A549 (cell line): ENCODE results near the gene GHDC. TPM values are rescaled to one million over a fixed set of nuclear protein-coding genes. Genes with fewer than 3 reads are reported as not detected.
A peak's percentile ranks its signal among the peaks of the same experiment; 100 is the strongest.

ENCODE experiments used
- ATAC-seq, 2 experiments: fragments of 200-7000 bp in 1 of 2; fragments of >200 bp in 1 of 2; cut with Nextera tagmentation in 1 of 2; cut with Tn5 transposase in 1 of 2; 3 replicates each; pipeline versions ENCODE4 v1.8.0 to v1.9.1; 2018 to 2020; ENCODE audit warnings: mild to moderate bottlenecking in 1 of 2, moderate library complexity in 1 of 2
- CTCF ChIA-PET: fragments of 300-600 bp; sonication (Branson Sonifier 250); formaldehyde crosslinking; extraction: SDS; loops from one replicate; lab custom pipeline; 2021; ENCODE audit warnings: antibody characterized with exemption, inconsistent platforms; lab: Yijun Ruan, JAX
- POLR2A ChIA-PET: fragments of 350-600 bp; formaldehyde crosslinking; extraction: SDS; loops from one replicate; lab custom pipeline; 2021; ENCODE audit warnings: antibody characterized with exemption, inconsistent platforms; lab: Yijun Ruan, JAX
- DNase-seq, 2 experiments: peaks; one replicate each; pipeline versions ENCODE4 v3.0.0 to v3.0.0-alpha.2; 2011 to 2016; ENCODE audit warnings: low read depth in 1 of 2, low spot score in 1 of 2
- FAIRE-seq: peaks from 2 replicates; lab custom pipeline; 2011; peaks lifted over from hg19 to GRCh38; lab: Jason Lieb, UNC
- H3K27ac ChIP-seq, 2 experiments: fragments of >200 bp; sonication (Bioruptor Twin); formaldehyde crosslinking; 3 replicates each; pipeline ENCODE4 v1.5.1; 2016 to 2017
- H3K4me1 ChIP-seq: fragments of >200 bp; sonication (Bioruptor Twin); formaldehyde crosslinking; 3 replicates; pipeline ENCODE4 v1.6.1; 2016
- H3K4me2 ChIP-seq: fragments of >200 bp; sonication (Bioruptor Twin); formaldehyde crosslinking; 3 replicates; pipeline ENCODE4 v1.6.1; 2016
- H3K4me3 ChIP-seq: fragments of >200 bp; sonication (Bioruptor Twin); formaldehyde crosslinking; 3 replicates; pipeline ENCODE4 v1.5.1; 2016
- H3K9me3 ChIP-seq: fragments of >200 bp; sonication (Bioruptor Twin); formaldehyde crosslinking; 3 replicates; pipeline ENCODE4 v1.6.1; 2016
- BCL3 ChIP-seq: fragments of >200 bp; sonication (Bioruptor Twin); formaldehyde crosslinking; IDR thresholded peaks from 3 replicates; pipeline ENCODE4 v1.6.1; 2016
- BHLHE40 ChIP-seq: IDR thresholded peaks from 2 replicates; pipeline ENCODE4 v1.6.1; 2012; ENCODE audit warnings: low read depth, low read length, inconsistent platforms
- CHD4 ChIP-seq: fragments of 200-600 bp; sonication (generic); IDR thresholded peaks from 2 replicates; pipeline ENCODE4 v1.6.1; 2016; ENCODE audit warnings: antibody characterized with exemption, mild to moderate bottlenecking, borderline replicate concordance
- EHF ChIP-seq: fragments of 250-450 bp; sonication (Bioruptor Pico); IDR thresholded peaks from 2 replicates; pipeline ENCODE4 v1.5.0; 2020; ENCODE audit warnings: mild to moderate bottlenecking
- EHMT2 ChIP-seq: fragments of 200-600 bp; sonication (generic); IDR thresholded peaks from 2 replicates; pipeline ENCODE4 v1.6.1; 2016; ENCODE audit warnings: antibody characterized with exemption, low read depth, mild to moderate bottlenecking, moderate library complexity
- EP300 ChIP-seq, 2 experiments: fragments of >200 bp; sonication (Bioruptor Twin); formaldehyde crosslinking; IDR thresholded peaks; 2 replicates in 1 of 2; 3 replicates in 1 of 2; pipeline ENCODE4 v1.6.1; 2016 to 2017
- ESRRA ChIP-seq: fragments of 150-350 bp; IDR thresholded peaks from 2 replicates; pipeline ENCODE4 v1.6.1; 2014; ENCODE audit warnings: mild to moderate bottlenecking, low read length, borderline replicate concordance
- FOXS1 ChIP-seq: fragments of 250-450 bp; sonication (Bioruptor Pico); IDR thresholded peaks from 2 replicates; pipeline ENCODE4 v1.5.0; 2020; ENCODE audit warnings: mild to moderate bottlenecking, moderate library complexity
- GATA3 ChIP-seq: IDR thresholded peaks from 2 replicates; pipeline ENCODE4 v1.6.1; 2012; ENCODE audit warnings: borderline replicate concordance
- JUNB ChIP-seq: fragments of >200 bp; sonication (Bioruptor Twin); formaldehyde crosslinking; IDR thresholded peaks from 2 replicates; pipeline ENCODE4 v1.6.1; 2016
- MAFK ChIP-seq: fragments of 450-650 bp; IDR thresholded peaks from 2 replicates; pipeline ENCODE4 v1.6.1; 2014; ENCODE audit not compliant: partially characterized antibody
- NFE2L2 ChIP-seq: fragments of 150-350 bp; conservative IDR thresholded peaks from 2 replicates; pipeline ENCODE4 v1.6.1; 2014; ENCODE audit warnings: low read length
- PBX3 ChIP-seq: IDR thresholded peaks from 2 replicates; pipeline ENCODE4 v1.6.1; 2012
- RCOR1 ChIP-seq: fragments of 150-350 bp; IDR thresholded peaks from 2 replicates; pipeline ENCODE4 v1.6.1; 2014; ENCODE audit warnings: antibody characterized with exemption, low read length, low read depth
- REST ChIP-seq: fragments of 200-600 bp; sonication (generic); IDR thresholded peaks from 2 replicates; pipeline ENCODE4 v1.6.1; 2016; ENCODE audit warnings: antibody characterized with exemption, mild to moderate bottlenecking, moderate library complexity
- RFX5 ChIP-seq: fragments of 450-650 bp; IDR thresholded peaks from 2 replicates; pipeline ENCODE4 v1.7.1; 2014; ENCODE audit warnings: antibody characterized with exemption, mild to moderate bottlenecking, moderate library complexity
- RNF2 ChIP-seq: fragments of 200-600 bp; sonication (generic); IDR thresholded peaks from 2 replicates; pipeline ENCODE4 v1.6.1; 2016; ENCODE audit warnings: low read depth, mild to moderate bottlenecking, antibody characterized with exemption, moderate library complexity, borderline replicate concordance
- SMC3 ChIP-seq: fragments of >200 bp; sonication (Bioruptor Twin); formaldehyde crosslinking; IDR thresholded peaks from 3 replicates; pipeline ENCODE4 v1.6.1; 2018; ENCODE audit warnings: inconsistent platforms
- USF2 ChIP-seq: fragments of 450-650 bp; IDR thresholded peaks from 2 replicates; pipeline ENCODE4 v1.6.1; 2014; ENCODE audit warnings: antibody characterized with exemption
- WGBS: methylation state at CpG from one replicate; pipeline ENCODE4 v1.1.6; 2017; ENCODE audit errors: missing lambda C conversion rate; 5-methylcytosine and 5-hydroxymethylcytosine counted together
- polyA plus RNA-seq, 4 experiments: library from polyadenylated mRNA; depleted of rRNA in 3 of 4; stranded (reverse); fragments of >200 nt; fragmentation: RNase III in 1 of 4; extraction: RNeasy Plus Mini Kit Qiagen cat#74134 plus additional on column Dnase treatment in 1 of 4; gene quantifications; 2 replicates in 3 of 4; 3 replicates in 1 of 4; pipeline ENCODE4 v1.2.3, GENCODE V29; 2011 to 2017

GHDC gene
- polyA plus RNA-seq, 2 of the 4 experiments (the other 2 are of a cell fraction): 12.3 to 23.4 TPM

- no peaks in the 10 kb centered on the region for H3K9me3 ChIP-seq
- no peak for FAIRE-seq
- TF ChIP-seq SMC3 (no peak), MAFK (peak; percentile 16), RFX5 (no peak), EP300 (IDR thresholded peaks at IDR 0.05) (no peak), RNF2 (no peak)
- TF ChIP-seq, all 56 proteins: peak for 1
- no peak for DNase-seq
- Histone ChIP-seq H3K4me1 (peaks cover 19% of the 10 kb centered on the region; the same call in 2 of the 3 replicates), H3K4me3 (no peak overlapping the region), H3K27ac (peak overlapping the region in 1 of 2 experiments; percentile 10; a peak in 1 of 6 replicates), H3K4me2 (no peak overlapping the region; the same call in 2 of the 3 replicates)
- peak; percentile 40 to 56; a peak in 5 of 6 replicates for ATAC-seq
- CTCF ChIA-PET: interaction anchor here (1.5 to 2.1 kb wide), 4 partner anchors 44 to 203 kb away, joined by 3 to 7 read pairs (median 4); partner anchors contain the start of gene STAT5B
- POLR2A ChIA-PET: no interaction called here
- 77% methylated on average over 11 of the region's 11 CpGs for WGBS
These were observed 33.8 kb upstream of the GHDC start for GRCh38 chr17:42227849-42228700.

- DNase-seq (no peak), ATAC-seq (no peak), FAIRE-seq (no peak)
- Histone ChIP-seq H3K4me2 (no peak overlapping the region), H3K4me3 (no peak overlapping the region), H3K9me3 (no peaks in the 10 kb centered on the region), H3K4me1 (peaks cover 17% of the 10 kb centered on the region; the same call in 2 of the 3 replicates), H3K27ac (no peak overlapping the region)
- ChIA-PET CTCF (interaction anchor here (0.6 to 4.4 kb wide), 6 partner anchors 9 to 262 kb away, joined by 3 to 19 read pairs (median 4); partner anchors contain the start of genes HCRT and KCNH4), POLR2A (interaction anchor here (0.6 kb wide), 1 partner anchor 204 kb away, joined by 4 read pairs; no protein-coding TSS in a partner anchor)
- TF ChIP-seq REST: no peak
- no peak for TF ChIP-seq PBX3
- no peak for TF ChIP-seq NFE2L2
- WGBS: 96% methylated on average over 5 of the region's 5 CpGs
These were observed 31.4 kb upstream of the GHDC start for GRCh38 chr17:42225646-42226045.

DNA sequence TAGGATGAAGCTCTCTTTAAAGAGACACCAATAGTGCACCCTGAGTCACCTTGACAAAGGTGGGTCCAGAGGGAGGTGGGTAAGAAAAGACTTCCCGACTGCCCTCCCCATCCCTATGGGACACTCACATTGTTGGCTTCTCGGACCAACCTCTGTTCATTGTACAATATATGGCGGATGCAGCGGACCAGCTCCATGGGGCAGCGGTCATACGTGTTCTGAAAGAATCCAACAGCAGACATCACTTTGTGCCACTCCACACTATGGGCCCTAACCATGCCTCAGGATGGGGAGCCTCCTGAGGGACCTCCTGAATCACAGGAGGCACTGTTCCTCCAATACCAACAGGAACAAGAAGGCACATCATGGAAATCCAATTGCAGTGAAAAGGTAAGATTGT lies 30.4 kb upstream of the GHDC start:
- no peak overlapping the region for H3K4me2 ChIP-seq
- no peak for FAIRE-seq
- 98% methylated on average over 6 of the region's 6 CpGs for WGBS
- DNase-seq: no peak
- ChIA-PET CTCF (interaction anchor here (1.6 to 4.4 kb wide), 6 partner anchors 11 to 180 kb away, joined by 3 to 26 read pairs (median 16); partner anchors contain the start of gene HCRT), POLR2A (no interaction called here)
- no peak overlapping the region for H3K27ac ChIP-seq
- no peaks in the 10 kb centered on the region for H3K9me3 ChIP-seq
- peaks cover 17% of the 10 kb centered on the region; the same call in 2 of the 3 replicates for H3K4me1 ChIP-seq
- no peak for ATAC-seq
- no peak overlapping the region for H3K4me3 ChIP-seq
- TF ChIP-seq NFE2L2 (no peak), FOXS1 (CRISPR knock-in tag) (no peak), REST (no peak), SMC3 (no peak), EHF (CRISPR knock-in tag) (no peak), BCL3 (no peak), USF2 (no peak), CHD4 (no peak), RCOR1 (no peak), EHMT2 (no peak), ESRRA (no peak), GATA3 (no peak), BHLHE40 (no peak), JUNB (no peak)
